HepG2 (cell line): ENCODE measurements around the gene PKLR. TPM values are rescaled to one million over a fixed set of nuclear protein-coding genes. Genes with fewer than 3 reads are reported as not detected.
A peak's percentile ranks its signal among the peaks of the same experiment; 100 is the strongest.

ENCODE experiments used
- ATAC-seq: fragments of 200-7000 bp; cut with Tn5 transposase; 3 replicates; pipeline ENCODE4 v1.9.1; 2020; ENCODE audit warnings: mild to moderate bottlenecking, moderate library complexity
- BruUV-seq: library from RNA; stranded (reverse); fragments of 400-500 nt; replicated peaks from 2 replicates; lab custom pipeline; 2021; lab: Mats Ljungman, UMichigan
- CTCF ChIA-PET: fragments of 300-600 bp; formaldehyde crosslinking; extraction: SDS; loops from one replicate; lab custom pipeline; 2021; ENCODE audit warnings: low total read pairs, inconsistent platforms, low intra/inter-chr PET ratio; lab: Yijun Ruan, JAX
- POLR2A ChIA-PET: fragments of 350-600 bp; sonication (Branson Sonifier 250); formaldehyde crosslinking; loops from one replicate; lab custom pipeline; 2020; ENCODE audit warnings: antibody characterized with exemption, inconsistent platforms; lab: Yijun Ruan, JAX
- DNase-seq: peaks from one replicate; pipeline ENCODE4 v3.0.0-alpha.2; 2015; ENCODE audit warnings: low spot score
- FAIRE-seq: peaks from 3 replicates; lab custom pipeline; 2011; peaks lifted over from hg19 to GRCh38; lab: Jason Lieb, UNC
- H2AFZ ChIP-seq: one replicate; pipeline ENCODE4 v1.6.1; 2011; ENCODE audit warnings: low read length, inconsistent platforms
- H3K27ac ChIP-seq: fragments of 300-600 bp; 3 replicates; pipeline ENCODE4 v1.8.0; 2011; ENCODE audit warnings: mixed run types, mild to moderate bottlenecking, mixed read lengths, low read length, inconsistent platforms; ENCODE audit not compliant: insufficient read depth; ENCODE audit errors: extremely low read length
- H3K27me3 ChIP-seq, 2 experiments: fragments of 200-600 bp in 1 of 2; 2 replicates in 1 of 2; 3 replicates in 1 of 2; pipeline versions ENCODE4 v1.6.0 to v1.8.0; 2011; ENCODE audit warnings: low read length in 2 of 2, mild to moderate bottlenecking in 2 of 2, moderate library complexity in 2 of 2, inconsistent platforms in 1 of 2; ENCODE audit not compliant: insufficient read depth in 2 of 2, control insufficient read depth in 1 of 2
- H3K36me3 ChIP-seq, 2 experiments: fragments of 200-600 bp in 1 of 2; replicated peaks in 1 of 2; 2 replicates in 1 of 2; 3 replicates in 1 of 2; pipeline versions ENCODE4 v1.5.1 to v1.8.0; 2011; ENCODE audit warnings: low read length in 2 of 2, inconsistent platforms in 1 of 2; ENCODE audit not compliant: insufficient read depth in 2 of 2, control insufficient read depth in 1 of 2
- H3K4me1 ChIP-seq: 2 replicates; pipeline ENCODE4 v1.5.1; 2012; ENCODE audit warnings: low read length, inconsistent platforms; ENCODE audit not compliant: insufficient read depth
- H3K4me2 ChIP-seq: 2 replicates; pipeline ENCODE4 v1.6.0; 2011; ENCODE audit warnings: low read depth, low read length, inconsistent platforms
- H3K4me3 ChIP-seq, 3 experiments: fragments of 200-600 bp in 1 of 3; sonication (generic), shearing (Covaris generic) in 1 of 3; replicated peaks in 1 of 3; 2 replicates each; pipeline ENCODE4 v1.5.1; 2011 to 2016; ENCODE audit warnings: low read length in 3 of 3, inconsistent platforms in 2 of 3, low read depth in 2 of 3, mild to moderate bottlenecking in 2 of 3, control low read depth in 1 of 3, mixed read lengths in 1 of 3; ENCODE audit not compliant: insufficient read depth in 1 of 3
- H3K79me2 ChIP-seq: one replicate; pipeline ENCODE4 v1.6.1; 2011; ENCODE audit warnings: low read length, inconsistent platforms; ENCODE audit not compliant: insufficient read depth
- H3K9ac ChIP-seq: 2 replicates; pipeline ENCODE4 v1.6.0; 2011; ENCODE audit warnings: mild to moderate bottlenecking, low read depth, low read length, inconsistent platforms; ENCODE audit not compliant: insufficient read depth
- H3K9me3 ChIP-seq: 2 replicates; pipeline ENCODE4 v1.5.1; 2012; ENCODE audit warnings: mild to moderate bottlenecking, low read length
- H4K20me1 ChIP-seq: 2 replicates; pipeline ENCODE4 v1.6.0; 2011; ENCODE audit warnings: inconsistent platforms, mild to moderate bottlenecking, low read length, moderate library complexity; ENCODE audit not compliant: insufficient read depth
- HNF4A ChIP-seq: sonication (generic); formaldehyde crosslinking; IDR thresholded peaks from 2 replicates; pipeline ENCODE4 v1.4.0; 2020; ENCODE audit warnings: missing genetic modification reagents
- IRX3 ChIP-seq: sonication (generic); formaldehyde crosslinking; IDR thresholded peaks from 2 replicates; pipeline ENCODE4 v1.8.1; 2023; ENCODE audit warnings: mild to moderate bottlenecking, low read depth, missing genetic modification reagents, borderline replicate concordance
- KDM5A ChIP-seq: fragments of 200-600 bp; sonication (generic); IDR thresholded peaks from 2 replicates; pipeline ENCODE4 v1.7.0; 2018; ENCODE audit warnings: antibody characterized with exemption, mild to moderate bottlenecking, low read length, borderline replicate concordance
- MTA3 ChIP-seq: sonication (generic); formaldehyde crosslinking; IDR thresholded peaks from 2 replicates; pipeline ENCODE4 v1.4.0; 2020; ENCODE audit warnings: missing genetic modification reagents
- MTF1 ChIP-seq: sonication (generic); formaldehyde crosslinking; IDR thresholded peaks from 2 replicates; pipeline ENCODE4 v1.5.0; 2020; ENCODE audit warnings: missing genetic modification reagents
- THAP7 ChIP-seq: sonication (generic); formaldehyde crosslinking; IDR thresholded peaks from 2 replicates; pipeline ENCODE4 v1.8.1; 2023; ENCODE audit warnings: mild to moderate bottlenecking, missing genetic modification reagents
- U2AF1 ChIP-seq: fragments of 200-400 bp; formaldehyde crosslinking; optimal IDR thresholded peaks from 2 replicates; pipeline ENCODE3; 2017; ENCODE audit warnings: mild to moderate bottlenecking, low read depth, low read length
- ZEB1 ChIP-seq: IDR thresholded peaks from 2 replicates; pipeline ENCODE4 v1.6.1; 2012; ENCODE audit warnings: mild to moderate bottlenecking, low read depth, inconsistent platforms; ENCODE audit not compliant: insufficient replicate concordance
- ZNF335 ChIP-seq: sonication (generic); formaldehyde crosslinking; IDR thresholded peaks from 2 replicates; pipeline ENCODE4 v1.4.0; 2020; ENCODE audit warnings: missing genetic modification reagents
- ZNF44 ChIP-seq: sonication (generic); formaldehyde crosslinking; IDR thresholded peaks from 2 replicates; pipeline ENCODE4 v1.5.1; 2020; ENCODE audit warnings: mild to moderate bottlenecking, missing genetic modification reagents
- ZNF567 ChIP-seq: sonication (generic); formaldehyde crosslinking; IDR thresholded peaks from 2 replicates; pipeline ENCODE4 v1.8.1; 2023; ENCODE audit warnings: mild to moderate bottlenecking, missing genetic modification reagents, borderline replicate concordance
- ZNF790 ChIP-seq: sonication (generic); formaldehyde crosslinking; IDR thresholded peaks from 2 replicates; pipeline ENCODE4 v1.8.0; 2022; ENCODE audit warnings: missing genetic modification reagents, mild to moderate bottlenecking, borderline replicate concordance
- WGBS: methylation state at CpG from one replicate; pipeline ENCODE4 v1.1.6; 2017; ENCODE audit warnings: low lambda C conversion rate; 5-methylcytosine and 5-hydroxymethylcytosine counted together
- in situ Hi-C: cut with HindIII; loops from 2 replicates; pipeline ENCODE4 v1.10.0; 2017; ENCODE audit warnings: low pct_unique_long_range_greater_than_20kb; ENCODE audit not compliant: extremely low pct_ligation_motif_present
- intact Hi-C: fragments of 100-400 bp; cut with micrococcal nuclease; formaldehyde crosslinking; loops from one replicate; pipeline ENCODE4 v1.10.0; 2022; ENCODE audit not compliant: unreplicated experiment
- polyA plus RNA-seq, 8 experiments: library from polyadenylated mRNA; depleted of rRNA in 3 of 8; stranded (reverse) in 7 of 8; unstranded in 1 of 8; fragments of >200 nt; fragmentation: Illumina TruSeq in 4 of 8; extraction: Trizol in 4 of 8; gene quantifications; 2 replicates each; pipeline versions ENCODE4 v1.2.1 to v1.2.3, GENCODE V29; 2011 to 2016; ENCODE audit warnings: low read depth in 4 of 8, missing spikeins in 1 of 8, mixed read lengths in 1 of 8; ENCODE audit not compliant: insufficient read depth in 1 of 8
- total RNA-seq, 5 experiments: library from RNA; depleted of rRNA; stranded (reverse); fragments of >200 nt; fragmentation: Illumina TruSeq; extraction: Trizol; gene quantifications; 2 replicates each; pipeline ENCODE4 v1.2.3, GENCODE V29; 2016; ENCODE audit warnings: low read depth in 1 of 5
- TF ChIP-seq, protein P1 (sequence below): sonication (generic); formaldehyde crosslinking; IDR thresholded peaks from 2 replicates; pipeline ENCODE4 v1.4.0; 2020; ENCODE audit warnings: missing genetic modification reagents
- TF ChIP-seq, protein P2 (sequence below): sonication (generic); formaldehyde crosslinking; IDR thresholded peaks from 2 replicates; pipeline ENCODE4 v1.5.1; 2020; ENCODE audit warnings: mild to moderate bottlenecking, missing genetic modification reagents, moderate library complexity
- TF ChIP-seq, protein P3 (sequence below): sonication (generic); IDR thresholded peaks from 2 replicates; pipeline ENCODE4 v1.6.1; 2016; ENCODE audit warnings: low read depth, borderline replicate concordance

Gene PKLR
- total and polyA plus RNA-seq, 2 of the 13 experiments (the other 11 are each of a cell fraction or from before 2014, with no cell fraction given): 10.3 to 29.3 TPM

DNA sequence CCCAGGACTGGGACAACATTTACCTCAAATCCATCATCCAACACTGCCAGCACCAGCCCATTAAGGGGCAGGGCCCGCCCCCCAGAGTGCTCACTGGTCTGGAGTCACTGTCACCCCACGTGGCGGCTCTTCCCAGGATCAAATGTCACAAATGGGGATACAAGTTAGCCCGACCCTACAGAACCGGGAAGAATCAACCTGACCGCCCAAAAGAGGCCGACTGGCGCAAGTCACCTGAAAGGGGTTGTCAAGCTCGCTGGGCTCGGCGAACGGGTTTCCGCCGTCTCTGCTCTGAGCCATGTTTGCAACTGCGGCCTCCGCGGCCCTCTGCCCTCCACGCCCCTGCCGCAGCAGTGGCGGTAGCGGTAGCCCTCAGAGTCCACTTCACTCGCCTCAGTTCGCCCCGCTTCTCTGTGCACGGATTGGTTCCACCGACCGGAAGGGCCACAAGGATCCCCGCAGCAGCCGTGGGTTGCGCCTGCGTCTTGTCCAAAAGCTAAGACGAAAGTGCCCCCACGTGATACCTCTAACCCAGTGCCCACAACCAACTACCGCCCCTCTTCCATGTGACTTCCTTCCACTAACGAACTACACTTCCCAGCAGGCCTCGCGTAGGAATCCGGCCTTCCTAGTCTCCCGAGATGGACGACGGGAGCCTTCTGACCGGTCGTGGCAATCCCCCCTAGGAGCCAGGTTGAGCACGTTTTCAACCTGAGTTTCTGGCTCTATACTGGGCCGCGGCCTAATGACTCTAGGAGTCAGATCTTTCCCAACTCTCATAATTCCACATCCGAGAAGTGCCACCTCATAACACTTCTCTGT is 39.2 kb downstream of the PKLR start, which contains the start of gene SCAMP3 (continued):
- TF ChIP-seq MTA3 (CRISPR knock-in tag) (no peak), HNF4A (CRISPR knock-in tag) (no peak), THAP7 (CRISPR knock-in tag) (0 out of 2 replicates have a peak, but pooled peaks have one; percentile 31), MTF1 (CRISPR knock-in tag) (no peak), ZNF44 (CRISPR knock-in tag) (no peak)
- TF ChIP-seq, protein P1, sequence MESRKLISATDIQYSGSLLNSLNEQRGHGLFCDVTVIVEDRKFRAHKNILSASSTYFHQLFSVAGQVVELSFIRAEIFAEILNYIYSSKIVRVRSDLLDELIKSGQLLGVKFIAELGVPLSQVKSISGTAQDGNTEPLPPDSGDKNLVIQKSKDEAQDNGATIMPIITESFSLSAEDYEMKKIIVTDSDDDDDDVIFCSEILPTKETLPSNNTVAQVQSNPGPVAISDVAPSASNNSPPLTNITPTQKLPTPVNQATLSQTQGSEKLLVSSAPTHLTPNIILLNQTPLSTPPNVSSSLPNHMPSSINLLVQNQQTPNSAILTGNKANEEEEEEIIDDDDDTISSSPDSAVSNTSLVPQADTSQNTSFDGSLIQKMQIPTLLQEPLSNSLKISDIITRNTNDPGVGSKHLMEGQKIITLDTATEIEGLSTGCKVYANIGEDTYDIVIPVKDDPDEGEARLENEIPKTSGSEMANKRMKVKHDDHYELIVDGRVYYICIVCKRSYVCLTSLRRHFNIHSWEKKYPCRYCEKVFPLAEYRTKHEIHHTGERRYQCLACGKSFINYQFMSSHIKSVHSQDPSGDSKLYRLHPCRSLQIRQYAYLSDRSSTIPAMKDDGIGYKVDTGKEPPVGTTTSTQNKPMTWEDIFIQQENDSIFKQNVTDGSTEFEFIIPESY (CRISPR knock-in tag): no peak
- TF ChIP-seq, protein P2, sequence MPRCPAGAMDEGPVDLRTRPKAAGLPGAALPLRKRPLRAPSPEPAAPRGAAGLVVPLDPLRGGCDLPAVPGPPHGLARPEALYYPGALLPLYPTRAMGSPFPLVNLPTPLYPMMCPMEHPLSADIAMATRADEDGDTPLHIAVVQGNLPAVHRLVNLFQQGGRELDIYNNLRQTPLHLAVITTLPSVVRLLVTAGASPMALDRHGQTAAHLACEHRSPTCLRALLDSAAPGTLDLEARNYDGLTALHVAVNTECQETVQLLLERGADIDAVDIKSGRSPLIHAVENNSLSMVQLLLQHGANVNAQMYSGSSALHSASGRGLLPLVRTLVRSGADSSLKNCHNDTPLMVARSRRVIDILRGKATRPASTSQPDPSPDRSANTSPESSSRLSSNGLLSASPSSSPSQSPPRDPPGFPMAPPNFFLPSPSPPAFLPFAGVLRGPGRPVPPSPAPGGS (CRISPR knock-in tag): peak; percentile 76

DNA sequence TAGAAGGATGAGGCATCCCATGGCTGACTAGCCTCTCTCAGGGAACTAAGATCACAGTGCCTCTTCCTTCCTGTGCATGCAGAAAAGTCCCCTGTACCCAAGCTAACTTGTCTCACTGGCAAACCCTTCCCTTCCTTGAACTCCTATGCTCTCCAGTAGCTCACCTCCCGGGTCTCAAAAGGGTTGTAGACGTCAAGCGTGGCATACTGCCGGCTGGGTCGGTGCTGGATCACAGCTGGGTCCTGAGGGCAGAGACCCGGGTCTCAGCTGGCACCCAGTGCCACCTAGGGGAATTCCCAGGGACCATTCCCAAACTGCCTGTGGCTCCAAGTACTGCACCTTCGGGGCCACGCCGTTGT is 39.8 kb downstream of the PKLR start:
- intact Hi-C loops: no loop called here
- in situ Hi-C loops: no loop called here
- ATAC-seq: peak; percentile 9
- peak; percentile 1 for TF ChIP-seq ZEB1
- peak; percentile 32 for TF ChIP-seq U2AF1
- TF ChIP-seq ZNF567 (CRISPR knock-in tag): 0 out of 2 replicates have a peak, but pooled peaks have one; percentile 14
- no peak for TF ChIP-seq ZNF790 (CRISPR knock-in tag)
- TF ChIP-seq, protein P3, sequence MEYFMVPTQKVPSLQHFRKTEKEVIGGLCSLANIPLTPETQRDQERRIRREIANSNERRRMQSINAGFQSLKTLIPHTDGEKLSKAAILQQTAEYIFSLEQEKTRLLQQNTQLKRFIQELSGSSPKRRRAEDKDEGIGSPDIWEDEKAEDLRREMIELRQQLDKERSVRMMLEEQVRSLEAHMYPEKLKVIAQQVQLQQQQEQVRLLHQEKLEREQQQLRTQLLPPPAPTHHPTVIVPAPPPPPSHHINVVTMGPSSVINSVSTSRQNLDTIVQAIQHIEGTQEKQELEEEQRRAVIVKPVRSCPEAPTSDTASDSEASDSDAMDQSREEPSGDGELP: peak; percentile 33; the same call in 1 of the 2 replicates
- no peak for TF ChIP-seq KDM5A
- TF ChIP-seq ZNF335 (CRISPR knock-in tag): 0 out of 2 replicates have a peak, but pooled peaks have one; percentile 4
- 0 out of 2 replicates have a peak, but pooled peaks have one; percentile 32 for TF ChIP-seq IRX3 (CRISPR knock-in tag)

More for the DNA sequence above, 39.8 kb downstream of the PKLR start:
- Histone ChIP-seq H3K4me3 (peak overlapping the region; percentile 84 to 90 (median 84)), H3K9me3 (no peaks in the 10 kb centered on the region), H3K27ac (peak overlapping the region; percentile 73), H3K36me3 (peaks cover 17 to 43% of the 10 kb centered on the region in 2 experiments), H3K79me2 (peaks cover 15% of the 10 kb centered on the region), H4K20me1 (no peaks in the 10 kb centered on the region), H3K9ac (peak overlapping the region; percentile 82), H3K27me3 (no peaks in the 10 kb centered on the region; a peak in 1 of 5 replicates), H2AFZ (no peak overlapping the region), H3K4me2 (peak overlapping the region; percentile 98), H3K4me1 (peaks cover 15% of the 10 kb centered on the region)
- no peak for DNase-seq
- no peak for FAIRE-seq
- ChIA-PET POLR2A (interaction anchor here (1.0 to 4.8 kb wide), 11 partner anchors 10 to 302 kb away, joined by 3 to 69 read pairs (median 3); partner anchors contain the start of genes CLK2 and PKLR), CTCF (interaction anchor here (1.1 kb wide), 1 partner anchor 11 kb away, joined by 6 read pairs; no protein-coding TSS in a partner anchor)
- no TSS peak for BruUV-seq
- WGBS: 3% methylated on average over 6 of the region's 9 CpGs
